Stimulated activated CD8-positive, alpha-beta memory T cell treated with anti-CD3 and anti-CD28 coated beads, Interleukin-12 subunit alpha, Interleukin-12 subunit beta, amount 100 ng/mL, for 4 hours (primary cell): ENCODE data around the gene FAM131B.
"Not testable (repeated sequence)": the region's sequence is repeated elsewhere in the genome, so short reads cannot be mapped to it uniquely, and the experiment has no call there.

ENCODE experiments used
- DNase-seq: peaks from one replicate; pipeline ENCODE4 v3.0.0-alpha.2; 2020; ENCODE audit warnings: low read depth

Gene FAM131B

GRCh38 chr7:143394777-143395176, 32.3 kb upstream of the FAM131B start:
- no peak for DNase-seq

DNA sequence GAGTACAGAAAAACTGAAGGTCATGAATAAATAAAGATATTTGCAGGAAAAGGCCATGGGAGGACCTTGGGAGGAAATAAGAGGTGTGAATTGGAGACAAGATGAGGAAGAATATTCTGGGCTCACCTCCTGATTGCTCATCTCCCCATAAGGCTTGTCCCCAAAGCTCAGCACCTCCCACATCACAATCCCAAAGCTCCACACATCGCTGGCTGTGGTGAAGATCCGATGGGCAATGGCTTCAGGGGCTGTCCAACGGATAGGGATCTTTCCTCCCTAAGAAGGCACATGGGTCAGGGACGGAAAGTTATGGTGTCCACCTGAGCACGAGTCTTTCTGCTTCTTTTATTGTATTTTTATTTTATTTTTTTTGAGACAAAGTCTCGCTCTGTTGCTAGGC, 31.6 kb upstream of the FAM131B start:
- no peak for DNase-seq

- DNase-seq = no peak
Measured at GRCh38 chr7:143393267-143394041, 30.9 kb upstream of the FAM131B start.

DNA sequence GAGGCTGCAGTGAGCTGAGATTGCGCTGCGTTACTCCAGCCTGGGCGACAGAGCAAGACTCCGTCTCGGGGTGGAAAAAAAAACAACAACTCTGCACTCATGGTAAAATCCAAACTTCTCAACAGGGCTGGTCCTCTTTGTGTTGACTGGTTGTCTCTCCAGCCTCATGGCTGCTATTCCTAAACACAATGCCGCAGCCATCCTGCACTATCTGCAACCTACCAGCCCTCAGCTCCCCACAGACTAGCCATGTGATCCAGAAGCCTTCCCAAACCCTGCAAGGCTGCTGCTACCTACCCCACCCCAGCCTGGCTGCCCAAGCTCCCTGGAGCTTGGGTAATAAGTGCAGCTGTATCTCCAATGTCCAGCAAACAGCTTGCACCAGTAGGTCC, 30.4 kb upstream of the FAM131B start:
- DNase-seq = no peak

- DNase-seq = not testable (repeated sequence)
Measured at GRCh38 chr7:143392427-143392826, 29.9 kb upstream of the FAM131B start.

DNA sequence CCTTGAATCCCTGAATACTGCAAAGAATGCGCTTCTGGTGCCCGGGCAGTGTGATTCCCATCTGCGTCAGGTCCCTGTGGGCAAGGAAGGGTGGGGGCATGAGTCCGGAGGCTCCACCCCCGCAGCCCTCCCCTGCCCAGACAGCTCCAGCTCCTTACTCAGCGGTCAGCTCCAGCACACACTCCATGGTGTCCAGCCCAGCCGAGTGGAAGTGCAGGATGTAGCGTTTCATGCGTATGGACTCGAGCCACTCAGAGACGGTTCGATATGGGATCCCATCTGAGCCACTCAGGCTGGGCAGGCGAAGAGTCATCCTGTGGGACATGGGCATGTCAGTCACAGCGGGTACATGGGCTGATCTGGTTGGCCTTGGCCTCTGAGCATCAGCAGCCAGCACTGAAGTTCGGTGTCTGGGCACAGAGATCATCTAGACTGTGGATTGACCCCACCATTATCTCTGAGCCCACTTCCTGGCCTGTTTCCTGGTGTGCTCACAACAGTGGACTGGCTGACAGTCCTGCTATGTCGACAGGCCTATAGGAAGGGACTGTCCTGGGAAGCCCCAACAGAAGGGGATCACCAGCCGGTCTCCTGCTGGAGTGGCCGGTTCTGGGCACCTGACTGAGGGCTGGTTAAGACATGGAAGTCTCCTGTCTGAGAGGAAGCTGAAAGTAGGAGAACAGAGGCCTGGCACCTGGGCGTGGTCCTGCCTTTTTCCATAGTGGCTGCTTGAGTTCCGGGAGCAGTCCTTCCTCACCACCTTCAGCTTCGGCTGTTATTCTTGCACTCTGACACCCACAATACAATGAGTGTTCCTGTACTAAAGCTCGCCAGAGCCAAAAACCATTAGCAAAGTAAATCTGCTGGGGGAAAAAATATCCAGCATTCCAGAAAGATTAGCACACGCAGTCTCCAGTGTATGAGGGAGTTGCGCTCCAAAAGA, 29.2 kb upstream of the FAM131B start:
- DNase-seq = no peak

- DNase-seq = no peak
Measured at GRCh38 chr7:143390773-143391317, 28.3 kb upstream of the FAM131B start.

GRCh38 chr7:143390104-143390772, 27.7 kb upstream of the FAM131B start:
- no peak for DNase-seq

GRCh38 chr7:143389316-143390103, 27.0 kb upstream of the FAM131B start:
- no peak for DNase-seq

- no peak for DNase-seq
Measured at GRCh38 chr7:143388491-143389101, 26.1 kb upstream of the FAM131B start.

- no peak for DNase-seq
Measured at GRCh38 chr7:143388051-143388450, 25.5 kb upstream of the FAM131B start.

DNA sequence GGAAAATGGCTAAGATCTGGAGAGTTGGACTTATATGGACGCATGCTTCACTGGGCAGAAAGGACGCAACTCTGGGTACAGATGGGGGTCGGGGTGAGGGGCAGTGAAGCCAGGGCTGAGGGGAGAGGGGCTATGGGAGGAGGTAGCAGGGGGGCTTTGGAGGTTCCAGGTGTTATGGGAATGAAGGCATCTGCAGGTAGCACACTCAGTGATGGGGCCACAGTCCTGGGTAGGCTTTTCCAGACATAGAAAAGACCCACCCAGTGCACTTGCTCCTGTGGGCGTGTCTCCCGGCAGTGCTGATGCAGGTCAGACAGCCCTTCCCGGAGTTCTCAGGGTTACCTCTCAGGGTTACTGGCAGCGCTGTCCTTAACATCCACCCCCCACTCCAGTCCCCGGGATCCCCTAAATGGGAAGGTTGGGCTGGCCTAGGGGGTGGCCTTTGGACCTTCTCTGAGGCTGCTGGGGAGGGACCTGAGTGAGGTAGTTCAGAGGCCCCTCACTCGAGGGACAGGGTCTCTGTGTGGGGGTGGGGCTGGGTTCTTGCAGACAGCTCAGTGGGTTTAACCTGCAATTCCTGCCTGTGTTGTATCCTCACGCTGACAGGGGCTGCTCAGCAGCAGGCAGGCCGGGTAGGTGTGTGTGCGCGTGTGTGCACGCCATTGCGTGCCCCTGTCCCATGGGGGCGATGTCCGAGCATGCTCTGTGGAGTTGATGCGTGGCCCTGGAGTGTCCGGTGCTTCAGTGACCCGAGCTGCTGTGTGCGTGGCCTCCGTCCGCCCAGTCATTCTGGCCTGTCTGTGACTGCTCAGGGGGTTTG, 24.9 kb upstream of the FAM131B start:
- DNase-seq = no peak

DNA sequence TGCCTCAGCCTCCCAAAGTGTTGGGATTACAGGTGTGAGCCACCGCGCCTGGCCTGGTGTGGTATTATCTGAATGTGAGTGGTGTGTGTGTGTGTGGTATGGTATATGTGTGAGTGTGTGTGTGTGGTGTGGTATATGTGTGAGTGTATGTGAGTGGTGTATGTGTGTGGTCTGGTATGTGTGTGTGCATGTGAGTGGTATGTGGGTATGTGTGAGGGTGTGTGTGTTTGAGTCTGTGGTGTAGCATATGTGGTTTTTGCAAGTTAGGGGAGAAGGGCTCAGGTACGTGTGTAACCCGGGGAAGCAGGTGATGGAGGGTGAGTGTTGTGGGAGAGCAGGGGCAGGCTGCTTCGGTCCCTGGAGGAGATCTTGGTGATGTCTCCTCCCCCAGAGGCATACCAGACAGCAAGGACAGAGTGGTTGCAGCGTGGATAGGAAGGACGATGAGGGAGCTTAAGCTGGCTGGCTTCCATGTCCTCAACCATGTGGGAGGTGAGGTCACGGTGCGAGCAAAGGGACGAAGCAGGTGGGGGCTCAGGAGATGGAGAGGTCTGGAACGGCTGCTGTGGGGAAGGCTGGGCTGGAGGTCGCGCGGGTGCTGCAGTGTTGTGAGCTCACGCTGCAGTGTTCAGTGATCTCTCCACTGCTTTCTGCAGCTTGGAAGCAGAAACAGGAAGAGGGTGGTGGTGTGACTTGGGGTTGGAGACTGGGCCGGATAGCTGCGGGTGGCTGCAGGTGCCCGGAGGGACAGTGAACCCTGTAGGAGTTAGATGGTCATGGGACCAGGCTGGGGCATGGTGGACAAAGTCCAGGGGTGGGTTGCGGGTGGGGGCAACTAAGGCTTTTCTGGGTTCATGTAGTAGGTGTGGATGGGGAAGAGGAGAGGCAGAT, 23.6 kb upstream of the FAM131B start:
- DNase-seq = no peak

- no peak for DNase-seq
Measured at GRCh38 chr7:143384661-143385631, 22.4 kb upstream of the FAM131B start.

- DNase-seq = no peak
Measured at GRCh38 chr7:143384148-143384547, 21.6 kb upstream of the FAM131B start.

DNA sequence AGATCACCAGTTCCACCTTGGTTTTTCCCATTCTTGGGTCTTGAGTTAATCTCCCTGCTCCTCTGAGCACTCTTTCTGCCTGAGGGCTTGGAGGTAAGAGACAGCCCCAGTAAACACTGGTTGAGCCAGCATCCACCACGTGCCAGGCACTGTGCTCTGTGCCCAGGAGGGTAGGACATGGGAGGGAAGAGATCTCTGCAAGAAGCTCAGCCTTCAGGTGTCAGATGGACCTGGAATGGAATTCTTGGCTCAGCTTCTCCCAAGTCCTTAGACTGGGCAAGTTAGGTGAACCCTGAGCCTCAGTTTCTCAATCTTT, 21.1 kb upstream of the FAM131B start:
- DNase-seq = no peak

GRCh38 chr7:143382791-143383641, 20.5 kb upstream of the FAM131B start:
- DNase-seq = no peak
